GM19351 (cell line): ENCODE data around the gene EDC3.
A peak's percentile ranks its signal among the peaks of the same experiment; 100 is the strongest.
"Not testable (repeated sequence)": the region's sequence is repeated elsewhere in the genome, so short reads cannot be mapped to it uniquely, and the experiment has no call there.

Experiments
- ATAC-seq: cut with Tn5 transposase; IDR thresholded peaks from one replicate; pipeline ENCODE4 v1.9.1; 2021; ENCODE audit warnings: mild to moderate bottlenecking, moderate library complexity; ENCODE audit not compliant: unreplicated experiment

EDC3 gene

DNA sequence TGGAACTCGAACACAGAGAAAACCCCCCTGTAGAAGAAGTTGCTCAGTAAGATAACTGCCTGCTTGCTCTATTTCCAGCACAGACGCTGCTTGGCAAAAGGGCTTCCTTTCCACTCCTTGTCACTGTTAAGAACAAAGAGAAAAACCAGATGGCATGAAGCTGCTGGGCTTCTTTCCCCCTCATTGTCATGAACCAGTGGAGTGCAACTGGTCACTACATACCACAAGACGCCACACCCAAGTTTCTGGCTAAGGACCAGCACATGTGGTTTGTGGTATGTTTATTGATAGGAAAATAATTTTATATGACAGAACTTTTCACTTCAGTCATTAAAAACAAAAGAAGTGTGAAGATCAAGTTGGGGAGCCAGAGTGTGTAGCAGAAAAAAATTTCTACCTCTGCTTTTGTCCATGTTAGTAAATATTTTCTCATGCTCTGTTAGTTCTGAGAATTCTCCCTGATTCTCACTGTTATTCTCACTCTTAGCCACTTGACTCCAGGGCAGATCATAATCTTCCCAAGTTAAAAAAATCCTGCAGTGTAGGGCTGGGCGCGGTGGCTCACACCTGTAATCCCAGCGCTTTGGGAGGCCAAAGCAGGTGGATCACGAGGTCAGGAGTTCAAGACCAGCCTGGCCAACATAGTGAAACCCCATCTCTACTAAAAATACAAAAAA lies 42.3 kb downstream of the EDC3 start:
- ATAC-seq = no peak

DNA sequence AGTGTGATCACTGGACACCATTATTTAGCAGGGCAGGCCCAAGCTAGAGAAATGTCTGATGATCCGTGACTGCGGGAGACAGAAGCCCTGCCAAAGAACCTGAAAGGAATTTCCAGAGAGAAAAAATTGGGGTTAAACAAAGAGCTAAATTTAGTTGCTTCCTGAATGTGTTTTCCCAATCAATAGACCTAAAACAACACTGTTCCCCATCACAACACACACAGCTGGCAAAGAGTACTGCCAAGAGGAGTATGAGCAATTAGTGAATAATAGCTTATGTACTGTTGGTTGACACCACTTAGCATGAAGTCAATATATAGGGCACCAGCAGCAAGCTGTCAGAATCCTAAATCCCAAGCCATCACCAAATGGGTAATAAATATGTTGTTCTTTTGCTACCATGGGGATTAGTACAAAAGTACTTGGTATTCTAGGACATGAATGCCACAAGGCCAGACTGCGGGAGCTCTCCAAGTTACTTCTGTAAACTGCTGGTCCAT lies 44.5 kb downstream of the EDC3 start:
- ATAC-seq = no peak

GRCh38 chr15:74648051-74648842 lies 47.6 kb downstream of the EDC3 start:
- ATAC-seq = no peak

DNA sequence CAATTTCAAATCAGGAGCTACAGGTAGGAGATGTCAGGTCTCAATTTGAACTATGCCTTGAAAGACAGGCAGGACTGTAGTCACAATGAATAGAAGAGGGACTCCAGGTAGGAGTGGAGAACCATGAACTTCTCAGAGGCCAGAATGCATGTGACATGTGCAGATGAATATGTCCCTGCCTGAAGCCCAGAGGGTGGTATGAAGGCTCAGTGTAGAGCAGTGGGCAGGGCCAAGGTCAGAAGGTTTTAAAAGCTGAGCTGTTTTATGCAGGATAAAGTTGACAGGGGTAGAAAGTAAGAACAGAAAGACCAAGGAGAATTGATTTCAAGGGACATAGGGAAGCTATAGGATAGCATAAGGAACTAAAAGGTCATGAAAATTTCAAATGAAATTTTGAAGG lies 49.3 kb downstream of the EDC3 start:
- ATAC-seq = no peak

- no peak for ATAC-seq
Observed at GRCh38 chr15:74643665-74644204, 52.1 kb downstream of the EDC3 start.

GRCh38 chr15:74642734-74643664 lies 52.8 kb downstream of the EDC3 start:
- ATAC-seq = no peak

DNA sequence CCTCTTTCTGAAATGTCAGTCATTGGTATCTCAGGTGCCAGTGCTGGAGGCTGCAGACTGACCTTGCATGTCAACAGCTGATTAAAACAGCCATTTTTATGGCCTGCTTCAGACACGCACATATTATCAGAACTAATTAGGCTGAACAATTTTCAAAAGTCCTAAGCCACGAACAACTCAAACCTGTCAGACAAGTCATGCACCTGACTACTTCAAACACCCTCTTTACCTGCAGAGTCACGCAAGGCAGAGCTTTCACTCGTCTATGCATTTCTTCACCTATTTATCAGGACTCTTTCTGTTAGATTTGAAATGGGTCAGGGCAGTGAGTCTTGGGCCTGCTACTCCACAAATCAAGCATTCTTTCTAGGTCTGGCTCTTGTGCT lies 53.5 kb downstream of the EDC3 start:
- no peak for ATAC-seq

DNA sequence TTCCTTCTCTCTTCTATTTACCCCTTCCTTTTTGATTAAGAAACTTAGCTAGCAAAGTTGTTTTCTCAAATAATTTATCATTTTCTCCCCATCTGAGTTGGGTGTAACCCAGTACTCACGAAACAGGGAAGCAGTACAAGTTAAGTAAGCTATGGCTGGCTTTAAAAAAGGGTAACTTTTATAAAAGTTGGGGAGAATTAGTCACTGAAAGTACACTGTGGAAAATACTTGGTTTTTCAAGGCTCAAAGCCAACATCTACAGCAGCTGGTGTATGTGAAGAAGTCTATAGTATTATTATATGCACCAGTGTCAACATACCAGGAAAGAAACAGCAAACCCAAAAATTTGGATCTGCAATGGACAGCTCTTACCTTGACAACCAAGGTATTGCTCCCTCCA lies 54.7 kb downstream of the EDC3 start:
- no peak for ATAC-seq

GRCh38 chr15:74636984-74637383 lies 58.8 kb downstream of the EDC3 start:
- no peak for ATAC-seq

GRCh38 chr15:74635228-74635627 lies 60.6 kb downstream of the EDC3 start:
- ATAC-seq = peak; percentile 53

- ATAC-seq = no peak
Observed at GRCh38 chr15:74633781-74634180, 62.0 kb downstream of the EDC3 start.

- no peak for ATAC-seq
Observed at GRCh38 chr15:74632601-74633000, 63.2 kb downstream of the EDC3 start.

DNA sequence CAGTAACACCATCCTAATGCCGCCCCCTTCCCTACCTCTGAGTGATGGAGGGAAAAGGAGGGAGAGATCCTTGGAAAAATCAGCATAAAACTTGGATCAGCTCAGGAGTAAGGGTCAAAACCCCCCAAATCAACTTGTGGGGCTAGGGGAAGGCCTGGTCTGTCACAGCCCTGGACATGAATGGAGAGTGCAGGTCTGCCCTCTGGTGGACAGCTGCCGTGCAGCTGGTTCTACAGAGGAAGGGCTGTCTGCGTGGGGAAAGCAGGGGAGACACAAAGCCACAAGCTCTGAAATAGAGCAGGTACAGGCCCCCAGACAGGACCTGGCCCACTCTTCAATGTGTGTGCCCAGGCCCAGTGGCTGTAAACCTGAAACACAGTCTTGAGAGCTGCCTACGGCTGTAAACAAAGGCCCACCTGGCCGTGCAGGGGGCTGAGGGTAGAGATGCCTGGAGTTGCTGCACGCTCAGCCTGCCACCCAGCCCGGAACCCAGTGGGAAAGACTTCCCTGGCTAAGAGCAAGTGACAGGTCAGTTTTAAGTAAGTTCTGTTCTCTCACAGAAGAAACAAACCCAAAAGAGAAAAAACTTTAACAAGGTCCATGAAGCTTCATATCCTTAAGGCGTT lies 63.8 kb downstream of the EDC3 start:
- no peak for ATAC-seq

DNA sequence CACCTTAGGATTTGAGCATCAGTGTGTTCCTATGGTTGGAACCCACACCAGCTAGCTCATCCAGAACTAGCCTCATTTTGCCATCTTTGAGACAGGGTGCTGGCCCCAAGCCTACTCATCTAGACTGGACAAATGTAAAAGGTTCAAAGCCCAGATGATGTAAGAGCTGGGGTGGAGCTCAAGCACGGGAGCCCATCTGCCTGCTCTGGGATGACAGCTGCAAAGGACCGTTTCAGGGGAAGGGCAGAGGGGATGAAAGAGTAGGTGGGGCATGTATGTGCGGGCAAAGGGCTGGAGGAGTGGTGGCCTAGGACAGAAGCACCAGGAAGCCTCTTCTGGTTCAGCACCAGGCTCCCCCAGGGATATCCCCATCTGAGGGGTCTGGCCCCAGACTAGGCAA lies 64.4 kb downstream of the EDC3 start:
- no peak for ATAC-seq

DNA sequence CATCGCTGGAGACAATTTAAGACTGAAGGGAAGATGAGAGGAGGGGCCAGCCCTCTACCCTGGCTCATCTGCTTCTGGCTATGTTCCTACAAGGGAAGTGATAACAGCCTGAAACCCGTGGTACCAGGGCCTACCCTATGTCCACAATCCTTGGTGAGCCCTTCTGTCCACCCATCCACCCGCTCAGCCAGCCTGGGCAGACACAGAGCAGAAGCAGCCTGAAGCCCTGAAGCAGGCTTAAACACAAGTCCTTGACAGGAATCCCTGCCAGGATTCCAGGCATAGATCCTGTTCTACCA lies 64.8 kb downstream of the EDC3 start:
- no peak for ATAC-seq

GRCh38 chr15:74630284-74631086 lies 65.3 kb downstream of the EDC3 start:
- ATAC-seq = no peak

DNA sequence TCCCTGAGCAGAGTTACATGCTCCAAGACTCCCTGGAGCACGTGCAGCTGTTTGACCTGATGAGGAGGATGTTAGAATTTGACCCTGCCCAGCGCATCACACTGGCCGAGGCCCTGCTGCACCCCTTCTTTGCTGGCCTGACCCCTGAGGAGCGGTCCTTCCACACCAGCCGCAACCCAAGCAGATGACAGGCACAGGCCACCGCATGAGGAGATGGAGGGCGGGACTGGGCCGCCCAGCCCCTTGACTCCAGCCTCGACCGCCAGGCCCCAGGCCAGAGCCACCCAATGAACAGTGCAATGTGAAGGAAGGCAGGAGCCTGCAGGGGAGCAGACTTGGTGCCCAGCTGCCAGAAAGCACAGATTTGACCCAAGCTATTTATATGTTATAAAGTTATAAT lies 66.1 kb downstream of the EDC3 start:
- not testable (repeated sequence) for ATAC-seq

- no peak for ATAC-seq
Observed at GRCh38 chr15:74628949-74629348, 66.9 kb downstream of the EDC3 start.

- ATAC-seq = no peak
Observed at GRCh38 chr15:74628199-74628598, 67.6 kb downstream of the EDC3 start.

GRCh38 chr15:74627766-74628165 lies 68.1 kb downstream of the EDC3 start:
- ATAC-seq = no peak
